SK-N-SH (cell line): ENCODE data around the gene UGT1A4.

Source experiments
- CTCF ChIP-seq: fragments of 200-600 bp; sonication (generic); IDR thresholded peaks from 2 replicates; pipeline ENCODE4 v1.6.1; 2017; ENCODE audit warnings: antibody characterized with exemption, mild to moderate bottlenecking, moderate library complexity
- EP300 ChIP-seq, 2 experiments: IDR thresholded peaks; 2 replicates each; pipeline versions ENCODE4 v1.4.0 to v1.6.1; 2012; ENCODE audit warnings: borderline replicate concordance in 1 of 2, low read depth in 1 of 2, low read length in 1 of 2
- RAD21 ChIP-seq: IDR thresholded peaks from 2 replicates; pipeline ENCODE4 v1.6.1; 2012; ENCODE audit warnings: mild to moderate bottlenecking, low read length
- RCOR1 ChIP-seq: fragments of 150-350 bp; IDR thresholded peaks from 2 replicates; pipeline ENCODE4 v1.6.1; 2017; ENCODE audit warnings: antibody characterized with exemption, low read length
- USF2 ChIP-seq: fragments of 150-350 bp; IDR thresholded peaks from 2 replicates; pipeline ENCODE4 v1.6.1; 2017; ENCODE audit warnings: antibody characterized with exemption, low read length, low read depth, borderline replicate concordance
- YY1 ChIP-seq: IDR thresholded peaks from 2 replicates; pipeline ENCODE4 v1.4.0; 2012; ENCODE audit warnings: low read depth, mild to moderate bottlenecking

- no peak for TF ChIP-seq YY1
- TF ChIP-seq CTCF = no peak
- no peak for TF ChIP-seq RAD21
- TF ChIP-seq EP300 (IDR thresholded peaks at IDR 0.05; ENCODE audit: borderline replicate concordance in 1 of 2, low read depth in 1 of 2, low read length in 1 of 2) = no peak
- no peak for TF ChIP-seq USF2
- no peak for TF ChIP-seq RCOR1
Measured at GRCh38 chr2:233676046-233676445, 42.5 kb upstream of the UGT1A4 start.
